Stimulated activated CD4-positive, alpha-beta T cell treated with anti-CD3 and anti-CD28 coated beads, TNF-alpha, amount 100 ng/mL, for 48 hours (primary cell): ENCODE results near the gene RCN2.
A peak's percentile ranks its signal among the peaks of the same experiment; 100 is the strongest.

Source experiments
- DNase-seq, 3 donors: peaks; one replicate each; pipeline ENCODE4 v3.0.0-alpha.2; 2020; ENCODE audit warnings: low read depth in 3 of 3

Gene RCN2

DNA sequence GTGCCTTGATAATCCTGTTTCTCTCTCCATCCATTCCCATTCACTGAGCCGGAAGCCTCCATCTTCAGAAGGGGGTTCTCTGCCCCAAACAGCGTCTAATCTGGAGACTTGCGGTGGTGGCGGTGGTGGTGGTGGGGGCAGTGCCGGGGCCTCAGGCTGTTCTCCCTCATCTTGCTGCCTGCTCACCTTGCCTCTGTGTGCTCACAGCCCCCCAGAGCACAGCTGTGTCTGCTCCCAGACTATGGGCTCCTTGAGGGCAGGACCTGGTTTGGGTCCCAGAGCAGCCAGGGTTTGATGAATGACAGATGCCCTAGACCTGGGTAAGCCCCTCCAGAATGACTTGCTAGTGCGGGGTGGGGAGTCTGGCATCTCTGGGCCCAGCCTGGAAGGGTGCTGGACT lies 62.9 kb downstream of the RCN2 start:
- no peak for DNase-seq

DNA sequence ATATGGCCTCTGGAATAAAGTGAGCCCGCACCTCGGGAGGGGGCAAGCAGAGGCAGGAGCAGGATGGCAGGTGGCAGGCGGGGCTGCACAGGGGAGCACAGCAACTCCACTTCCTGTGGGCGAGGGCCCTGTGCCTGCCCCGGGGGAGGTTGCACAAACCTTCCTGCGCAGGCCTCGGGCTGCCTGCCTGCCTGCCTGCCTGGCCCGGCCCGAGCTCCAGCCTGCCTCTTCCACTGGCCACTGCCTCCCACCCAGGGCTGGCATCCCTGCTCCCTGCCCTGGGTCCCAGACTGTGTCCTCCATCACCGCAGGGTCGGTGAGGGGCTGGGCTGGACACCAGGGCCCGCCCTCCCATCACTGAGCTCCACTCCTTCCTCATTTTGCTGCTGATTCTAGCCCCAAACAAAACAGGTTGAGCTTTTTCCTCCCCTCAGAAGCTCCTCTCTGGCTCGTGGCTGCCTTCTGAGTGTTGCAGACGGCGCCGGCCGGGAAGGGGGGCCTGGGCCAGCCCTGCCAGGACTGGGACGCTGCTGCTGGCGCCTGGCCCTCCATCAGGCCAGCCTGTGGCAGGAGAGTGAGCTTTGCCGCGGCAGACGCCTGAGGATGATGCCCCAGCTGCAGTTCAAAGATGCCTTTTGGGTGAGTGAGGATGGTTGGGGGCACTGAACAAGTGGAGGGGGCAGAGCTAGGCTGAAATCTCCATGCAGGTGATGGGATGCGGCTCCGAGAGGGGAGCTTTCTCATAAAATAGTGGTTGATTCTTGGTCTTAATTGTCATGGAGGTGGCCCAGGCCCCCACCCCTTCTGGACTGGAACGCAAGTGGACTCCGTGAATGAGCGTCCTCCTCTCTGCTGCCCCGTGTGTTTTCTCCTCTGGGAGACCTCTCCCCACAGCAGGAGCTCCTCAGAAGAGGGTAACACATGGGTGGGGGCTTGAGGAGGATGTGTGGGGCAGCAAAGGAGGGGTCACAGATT lies 63.7 kb downstream of the RCN2 start, which contains the start of gene PSTPIP1:
Gene PSTPIP1, plus strand, starts transcription at position 156 of the 975 bp plus-strand sequence. Its CDS starts 448 bp downstream, at position 604.
- DNase-seq, result peak in 1 of 3 donors; percentile 69

DNA sequence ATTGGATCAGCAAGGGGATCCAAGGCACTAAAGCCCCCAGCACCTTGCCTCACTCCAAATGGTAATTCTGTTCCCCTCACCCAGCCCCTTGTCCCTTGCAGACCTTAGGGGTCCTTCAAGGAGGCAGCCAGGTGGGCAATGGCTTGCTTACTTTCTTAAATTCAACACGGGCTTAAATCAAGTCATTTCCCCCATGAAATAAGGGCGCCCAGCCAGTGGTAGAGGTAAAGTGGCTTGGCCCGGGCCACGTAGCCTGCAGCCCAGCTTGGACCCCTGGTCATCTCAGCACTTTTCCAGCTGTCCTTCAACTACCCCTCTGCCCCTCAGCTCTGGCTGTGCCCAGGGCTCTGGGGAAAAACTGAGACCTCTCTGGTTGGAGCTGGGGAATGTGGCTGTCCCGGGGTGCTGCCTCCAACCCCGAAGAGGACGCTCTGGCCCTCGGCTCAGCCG lies 64.6 kb downstream of the RCN2 start:
- no peak for DNase-seq

DNA sequence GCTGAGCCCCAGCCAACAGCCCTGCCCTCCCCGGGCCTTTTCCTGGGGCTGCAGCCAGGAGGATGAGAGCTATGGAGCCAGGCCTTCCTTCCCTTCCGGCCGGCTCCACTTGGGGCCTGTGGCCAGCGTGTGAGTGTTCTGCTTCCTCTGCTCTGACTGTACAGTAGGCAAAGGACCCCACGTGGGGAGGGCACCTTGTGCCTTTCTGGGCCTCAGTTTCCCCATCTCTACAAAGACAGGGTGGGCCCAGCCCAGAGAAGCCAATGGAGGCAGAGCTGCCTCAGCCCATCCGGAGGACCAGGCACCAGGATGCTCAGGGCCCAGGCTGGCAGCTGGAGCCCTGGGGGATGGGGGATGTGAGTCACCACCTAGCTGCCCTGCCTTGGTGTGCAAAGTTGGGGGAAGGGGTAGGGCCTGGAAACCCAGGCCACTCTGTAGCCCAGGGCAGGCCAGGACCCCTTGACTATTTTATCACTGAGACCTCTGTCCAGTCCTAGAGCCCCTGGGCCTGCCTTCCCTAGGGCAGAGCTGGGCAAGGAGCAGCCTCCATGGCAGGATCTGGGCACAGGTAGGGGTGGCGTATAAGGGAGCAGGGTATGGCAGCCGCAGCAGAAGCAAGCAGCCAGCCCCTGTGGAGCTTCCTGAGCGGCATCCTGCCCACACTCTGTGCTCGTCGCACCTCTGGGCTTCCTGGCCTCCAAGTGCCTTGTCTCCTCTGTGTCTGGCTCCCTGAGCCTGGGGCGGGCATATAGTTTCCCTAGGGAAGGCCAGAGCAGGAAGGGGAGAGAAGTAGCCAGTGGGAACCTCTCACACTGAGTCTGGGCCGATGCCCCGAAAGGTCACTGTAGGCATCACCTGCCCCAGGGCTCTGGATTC lies 65.2 kb downstream of the RCN2 start:
- DNase-seq, result peak in 2 of 3 donors; percentile 46 to 62

DNA sequence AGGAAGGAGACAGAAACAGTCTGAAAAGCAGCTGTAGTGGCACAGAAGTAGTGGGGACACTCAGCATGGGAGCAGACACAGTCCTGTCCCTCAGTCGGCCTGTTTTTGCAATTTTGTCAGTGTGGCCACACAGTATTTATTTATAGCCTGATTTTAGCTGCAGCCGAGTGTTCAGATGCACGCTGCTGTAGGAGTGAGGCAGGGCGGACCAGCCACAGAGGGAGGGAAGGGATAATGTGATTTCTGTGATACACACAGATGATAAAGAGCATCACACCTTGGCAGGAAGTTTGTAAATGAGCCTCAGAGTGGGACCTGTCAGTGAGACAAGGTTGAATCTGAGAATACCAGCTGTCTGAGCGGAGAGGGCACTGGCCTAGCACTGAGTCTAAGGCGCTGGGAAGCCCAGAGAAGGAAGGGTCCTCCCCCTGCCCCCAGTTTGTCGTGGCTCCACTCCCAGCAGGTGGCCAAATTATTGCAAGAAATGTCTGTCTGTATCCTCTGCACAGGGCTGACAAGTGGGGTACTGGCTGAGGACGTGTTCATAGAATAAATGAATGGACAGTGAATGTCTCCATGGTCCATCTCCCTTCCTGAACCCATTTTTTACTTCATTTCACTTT lies 67.2 kb downstream of the RCN2 start:
- no peak for DNase-seq

DNA sequence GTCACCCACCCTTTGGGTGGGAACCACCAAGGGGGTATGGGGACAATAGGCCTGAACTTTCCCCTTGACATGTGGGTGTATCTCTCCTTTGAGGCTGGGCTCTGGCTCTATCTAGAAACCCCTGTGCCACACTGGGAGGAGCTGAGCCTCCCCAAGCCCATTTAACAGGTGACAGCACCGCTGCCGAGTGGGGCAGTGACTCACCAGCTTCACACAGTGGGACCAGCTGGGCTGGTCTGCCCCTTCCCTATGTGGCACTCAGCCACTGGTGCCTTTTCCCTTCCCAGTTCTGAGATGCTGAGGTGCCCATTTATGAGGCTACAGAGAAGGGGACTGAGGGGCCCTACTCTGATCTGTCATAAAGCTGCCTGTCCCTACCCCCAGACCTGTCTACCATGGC lies 68.4 kb downstream of the RCN2 start:
- DNase-seq, result no peak

DNA sequence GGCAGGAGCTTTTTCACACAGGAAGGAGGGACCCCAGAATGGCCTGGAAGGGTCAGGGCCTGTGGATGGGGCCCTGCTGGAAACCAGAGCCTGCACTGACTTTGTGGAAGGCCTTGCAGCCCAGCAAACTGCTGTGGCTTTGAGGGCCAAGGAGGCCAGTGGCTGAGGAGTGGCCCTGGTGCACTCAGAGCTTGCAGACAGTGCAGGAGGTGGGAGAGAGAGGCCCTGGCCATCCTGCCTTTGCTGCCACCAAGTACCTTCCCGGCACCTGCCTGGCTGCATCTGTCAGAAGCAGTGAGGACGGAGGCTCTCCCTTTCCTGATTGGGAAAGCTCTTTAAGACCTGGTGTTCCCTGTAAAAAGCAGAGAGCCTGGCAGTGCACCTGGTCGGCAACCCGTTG lies 69.8 kb downstream of the RCN2 start:
- DNase-seq, result no peak

DNA sequence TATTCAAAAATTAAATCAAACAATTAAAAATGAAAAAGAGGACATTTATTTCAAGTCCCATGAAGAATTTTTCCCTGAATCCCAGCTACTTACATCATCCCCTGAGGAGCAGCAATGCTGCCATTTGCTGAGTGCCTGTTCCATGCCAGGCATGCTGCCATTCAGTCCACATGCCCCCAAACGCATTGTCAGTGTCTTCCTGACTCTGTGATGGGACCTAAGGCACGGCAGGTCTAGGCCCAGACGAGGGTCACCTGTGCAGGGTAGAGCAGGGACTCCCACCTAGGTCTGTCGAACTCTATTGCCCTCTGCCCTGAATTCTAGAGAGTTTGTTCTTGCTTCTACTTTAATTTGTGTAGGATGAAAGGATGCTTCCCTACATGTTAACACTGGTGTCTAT lies 70.4 kb downstream of the RCN2 start:
- no peak for DNase-seq

DNA sequence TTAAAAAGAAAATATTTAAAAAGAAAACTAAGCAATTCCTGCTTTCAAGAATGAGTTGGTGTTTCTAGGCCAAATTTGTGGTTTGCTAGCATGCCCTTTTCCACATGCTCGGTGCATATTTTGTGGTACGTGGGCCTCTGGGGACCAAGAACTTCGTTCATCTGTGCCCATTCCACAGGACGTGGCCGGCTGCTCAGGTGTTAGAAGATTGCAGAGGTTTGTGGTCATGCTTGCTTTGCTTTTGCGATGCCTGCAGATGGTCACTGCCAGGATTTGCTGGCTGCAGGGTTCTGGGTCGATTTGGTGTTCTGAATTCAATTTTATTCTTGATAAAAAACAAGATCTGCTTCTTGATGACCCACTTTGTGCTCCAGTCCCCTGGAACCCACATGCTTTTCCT lies 70.9 kb downstream of the RCN2 start:
- no peak for DNase-seq

DNA sequence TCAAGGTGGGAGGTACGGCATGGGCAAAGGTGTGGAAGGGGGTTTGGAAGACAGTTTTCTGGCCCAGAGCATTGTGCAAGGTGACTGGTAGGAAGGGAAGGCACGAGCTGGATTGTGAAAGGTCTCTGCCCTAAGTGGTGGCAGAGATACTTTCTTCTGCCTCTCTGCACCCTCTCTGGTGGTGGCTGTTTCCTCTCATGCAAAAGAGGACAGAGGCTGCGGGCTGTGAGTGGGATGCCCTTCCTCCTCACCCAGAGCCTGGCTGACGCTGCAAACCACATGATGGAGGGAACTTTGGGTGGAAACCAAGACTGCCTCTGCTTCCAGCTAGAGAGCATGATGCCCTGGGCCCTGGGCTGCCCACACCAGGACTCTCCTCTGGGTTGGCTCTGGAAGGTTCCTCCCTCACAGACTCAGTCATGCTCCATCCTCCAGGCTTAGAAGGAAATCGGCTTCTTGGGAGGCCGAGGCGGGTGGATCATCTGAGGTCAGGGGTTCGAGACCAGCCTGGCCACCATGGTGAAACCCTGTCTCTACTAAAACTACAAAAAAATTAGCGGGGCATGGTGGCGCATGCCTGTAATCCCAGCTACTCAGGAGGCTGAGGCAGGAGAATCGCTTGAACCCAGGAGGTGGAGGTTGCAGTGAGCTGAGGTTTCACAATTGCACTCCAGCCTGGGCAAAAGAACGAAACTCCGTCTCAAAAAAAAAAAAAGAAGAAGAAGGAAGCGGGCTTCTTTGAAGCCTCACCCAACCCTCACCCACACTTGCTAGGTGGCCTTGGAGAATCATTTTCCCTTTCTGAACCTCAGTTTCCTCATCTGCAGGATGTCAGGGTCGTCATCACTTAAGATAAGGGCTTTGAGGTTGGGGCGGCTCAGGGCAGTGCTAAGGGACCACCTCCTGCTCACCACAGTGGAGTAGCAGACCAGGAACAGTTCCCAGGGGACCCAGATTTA lies 71.7 kb downstream of the RCN2 start:
- DNase-seq, result peak; percentile 55 to 73 (median 70)
